PC-3 (cell line): ENCODE results near the gene KNG1. TPM values are rescaled to one million over a fixed set of nuclear protein-coding genes. Genes with fewer than 3 reads are reported as not detected.

Source experiments
- ATAC-seq: fragments of 200-7000 bp; cut with Tn5 transposase; 2 replicates; pipeline ENCODE4 v1.9.1; 2020; ENCODE audit warnings: mild to moderate bottlenecking, moderate library complexity
- BruUV-seq: library from RNA; stranded (reverse); fragments of 400-500 nt; replicated peaks from 2 replicates; lab custom pipeline; 2021; lab: Mats Ljungman, UMichigan
- CTCF ChIA-PET: fragments of 300-600 bp; sonication (Branson Sonifier 250); formaldehyde crosslinking; loops from one replicate; lab custom pipeline; 2022; ENCODE audit warnings: antibody characterized with exemption; lab: Charles Lee
- POLR2A ChIA-PET: fragments of 300-600 bp; sonication (Branson Sonifier 250); formaldehyde crosslinking; loops from one replicate; lab custom pipeline; 2022; ENCODE audit warnings: antibody characterized with exemption; ENCODE audit not compliant: unreplicated experiment; lab: Charles Lee
- DNase-seq: peaks from one replicate; pipeline ENCODE4 v3.0.0-alpha.2; 2015
- H2AFZ ChIP-seq: fragments of 300-600 bp; sonication (generic); 2 replicates; pipeline ENCODE4 v1.6.0; 2016; ENCODE audit warnings: antibody characterized with exemption, low read length
- H3F3A ChIP-seq: fragments of 300-600 bp; sonication (generic); one replicate; pipeline ENCODE4 v1.6.0; 2017; ENCODE audit warnings: antibody characterized with exemption, low read length, control low read depth, mild to moderate bottlenecking; ENCODE audit not compliant: unreplicated experiment
- H3K27ac ChIP-seq: fragments of 300-600 bp; sonication (generic); 2 replicates; pipeline ENCODE4 v1.5.1; 2016; ENCODE audit warnings: mild to moderate bottlenecking, low read length
- H3K27me3 ChIP-seq: fragments of 300-600 bp; sonication (generic); 2 replicates; pipeline ENCODE4 v1.6.1; 2016; ENCODE audit warnings: low read length, mixed read lengths
- H3K36me3 ChIP-seq: fragments of 300-600 bp; sonication (generic); 2 replicates; pipeline ENCODE4 v1.6.1; 2016; ENCODE audit warnings: low read depth, mixed run types, low read length, mixed read lengths
- H3K4me1 ChIP-seq: fragments of 300-600 bp; sonication (generic); 2 replicates; pipeline ENCODE4 v1.5.1; 2016; ENCODE audit warnings: low read length; ENCODE audit not compliant: insufficient read depth
- H3K4me2 ChIP-seq: fragments of 300-600 bp; sonication (generic); 2 replicates; pipeline ENCODE4 v1.6.0; 2016; ENCODE audit warnings: low read length
- H3K4me3 ChIP-seq: fragments of 300-600 bp; sonication (generic); 2 replicates; pipeline ENCODE4 v1.5.1; 2016; ENCODE audit warnings: mild to moderate bottlenecking, low read length, mixed read lengths
- H3K79me2 ChIP-seq: fragments of 300-600 bp; sonication (generic); 2 replicates; pipeline ENCODE4 v1.6.1; 2017; ENCODE audit warnings: low read length, mixed read lengths
- H3K9ac ChIP-seq: fragments of 300-600 bp; sonication (generic); 2 replicates; pipeline ENCODE4 v1.6.0; 2016; ENCODE audit warnings: mild to moderate bottlenecking, low read length
- H3K9me2 ChIP-seq: fragments of 300-600 bp; sonication (generic); replicated peaks from 2 replicates; pipeline ENCODE4 v1.6.1; 2016; ENCODE audit warnings: mixed run types, low read length, mixed read lengths
- H3K9me3 ChIP-seq: fragments of 300-600 bp; sonication (generic); 2 replicates; pipeline ENCODE4 v1.6.1; 2016; ENCODE audit warnings: low read length, mixed read lengths
- H4K20me1 ChIP-seq: fragments of 300-600 bp; sonication (generic); 2 replicates; pipeline ENCODE4 v1.6.1; 2016; ENCODE audit warnings: low read length, mixed read lengths
- EZH2 ChIP-seq: fragments of 300-600 bp; sonication (generic); IDR thresholded peaks from one replicate; pipeline ENCODE4 v1.6.1; 2017; ENCODE audit warnings: antibody characterized with exemption, mild to moderate bottlenecking, low read length; ENCODE audit not compliant: unreplicated experiment
- EZH2phosphoT487 ChIP-seq: fragments of 300-600 bp; sonication (generic); IDR thresholded peaks from 2 replicates; pipeline ENCODE4 v1.6.1; 2018; ENCODE audit warnings: mild to moderate bottlenecking, antibody characterized with exemption, low read length, borderline replicate concordance
- intact Hi-C: fragments of 100-400 bp; cut with micrococcal nuclease; formaldehyde crosslinking; loops from 2 replicates; pipeline ENCODE4 v1.9.0; 2023
- total RNA-seq: library from RNA; depleted of rRNA; stranded (reverse); fragments of >200 nt; gene quantifications from 2 replicates; pipeline ENCODE4 v1.2.3, GENCODE V29; 2014
- TF ChIP-seq, protein P1 (sequence below): fragments of 300-600 bp; sonication (generic); conservative IDR thresholded peaks from 2 replicates; pipeline ENCODE4 v1.5.1; 2017; ENCODE audit warnings: antibody characterized with exemption, low read depth, mild to moderate bottlenecking, low read length

The KNG1 gene
- total RNA-seq, 1 experiment from 2014 or later, result not detected

DNA sequence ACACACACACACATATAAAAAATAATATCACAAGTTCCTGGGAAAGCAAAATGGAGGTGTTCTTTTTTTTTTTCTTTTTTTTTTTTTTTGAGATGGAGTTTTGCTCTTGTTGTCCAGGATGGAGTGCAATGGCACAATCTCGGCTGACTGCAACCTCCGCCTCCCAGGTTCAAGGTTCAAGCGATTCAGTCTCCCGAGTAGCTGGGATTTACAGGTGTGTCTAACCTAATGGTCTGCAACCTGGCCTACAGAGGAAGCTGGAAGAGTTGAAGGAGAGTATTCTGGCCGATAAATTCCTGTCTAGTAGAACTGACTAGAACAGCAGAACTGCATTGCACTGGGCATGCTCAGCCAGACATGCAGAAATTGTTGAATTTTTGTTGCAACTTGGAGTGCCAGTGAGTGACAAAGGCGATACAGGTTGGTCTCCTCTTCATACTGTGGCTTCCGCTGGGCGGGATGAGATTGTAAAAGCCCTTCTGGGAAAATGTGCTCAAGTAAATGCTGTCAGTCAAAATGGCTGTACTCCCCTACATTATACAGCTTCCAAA is 43.8 kb downstream of the KNG1 start:
- H3K4me1 ChIP-seq, result peaks cover 6% of the 10 kb centered on the region; the same call in 1 of the 2 replicates
- H3K9me3 ChIP-seq, result no peaks in the 10 kb centered on the region
- H3K9ac ChIP-seq, result no peak overlapping the region
- DNase-seq (no peak), ATAC-seq (no peak)
- H3K27ac ChIP-seq, result no peak overlapping the region
- ChIA-PET CTCF (no interaction called here), POLR2A (no interaction called here)
- no peak overlapping the region for H3K4me2 ChIP-seq
- H3K9me2 ChIP-seq, result no peaks in the 10 kb centered on the region
- H4K20me1 ChIP-seq, result no peaks in the 10 kb centered on the region
- no peak overlapping the region for H3K4me3 ChIP-seq
- H2AFZ ChIP-seq, result no peak overlapping the region
- TF ChIP-seq, protein P1, sequence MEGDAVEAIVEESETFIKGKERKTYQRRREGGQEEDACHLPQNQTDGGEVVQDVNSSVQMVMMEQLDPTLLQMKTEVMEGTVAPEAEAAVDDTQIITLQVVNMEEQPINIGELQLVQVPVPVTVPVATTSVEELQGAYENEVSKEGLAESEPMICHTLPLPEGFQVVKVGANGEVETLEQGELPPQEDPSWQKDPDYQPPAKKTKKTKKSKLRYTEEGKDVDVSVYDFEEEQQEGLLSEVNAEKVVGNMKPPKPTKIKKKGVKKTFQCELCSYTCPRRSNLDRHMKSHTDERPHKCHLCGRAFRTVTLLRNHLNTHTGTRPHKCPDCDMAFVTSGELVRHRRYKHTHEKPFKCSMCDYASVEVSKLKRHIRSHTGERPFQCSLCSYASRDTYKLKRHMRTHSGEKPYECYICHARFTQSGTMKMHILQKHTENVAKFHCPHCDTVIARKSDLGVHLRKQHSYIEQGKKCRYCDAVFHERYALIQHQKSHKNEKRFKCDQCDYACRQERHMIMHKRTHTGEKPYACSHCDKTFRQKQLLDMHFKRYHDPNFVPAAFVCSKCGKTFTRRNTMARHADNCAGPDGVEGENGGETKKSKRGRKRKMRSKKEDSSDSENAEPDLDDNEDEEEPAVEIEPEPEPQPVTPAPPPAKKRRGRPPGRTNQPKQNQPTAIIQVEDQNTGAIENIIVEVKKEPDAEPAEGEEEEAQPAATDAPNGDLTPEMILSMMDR, result no peak
- no peak for TF ChIP-seq EZH2phosphoT487
- TF ChIP-seq EZH2, result no peak
- no peaks in the 10 kb centered on the region for H3F3A ChIP-seq
- H3K79me2 ChIP-seq, result no peaks in the 10 kb centered on the region
- no peaks in the 10 kb centered on the region for H3K27me3 ChIP-seq
- H3K36me3 ChIP-seq, result no peaks in the 10 kb centered on the region
- intact Hi-C loops, result no loop called here
- BruUV-seq, result no TSS peak

DNA sequence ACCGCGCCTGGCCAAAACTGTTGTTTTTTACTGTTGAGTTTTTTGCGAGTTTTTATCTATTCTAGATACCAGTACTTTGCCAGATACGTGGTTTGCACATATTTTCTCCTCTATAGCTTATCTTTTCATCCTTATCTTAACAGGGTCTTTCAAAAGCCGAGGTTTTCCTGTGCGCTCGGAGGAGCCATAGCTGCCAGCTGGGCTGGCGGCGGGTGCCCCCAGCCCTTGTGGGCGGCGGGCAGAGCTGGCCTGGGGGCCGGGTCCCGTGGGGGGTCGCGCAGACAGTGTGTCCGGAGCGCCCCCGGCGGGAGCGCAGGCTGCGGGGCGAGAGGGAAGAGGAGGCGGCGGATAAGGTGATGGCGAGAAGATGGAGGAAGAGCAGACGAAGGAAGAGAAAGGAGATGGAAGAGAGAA is 55.1 kb downstream of the KNG1 start:
- Histone ChIP-seq H3K4me3 (no peak overlapping the region), H3K36me3 (no peaks in the 10 kb centered on the region), H3K27ac (no peak overlapping the region), H3K9me3 (no peaks in the 10 kb centered on the region), H3K79me2 (no peaks in the 10 kb centered on the region), H3K9me2 (no peaks in the 10 kb centered on the region), H4K20me1 (no peaks in the 10 kb centered on the region), H3K4me1 (no peaks in the 10 kb centered on the region), H3K27me3 (no peaks in the 10 kb centered on the region), H3K9ac (no peak overlapping the region), H3K4me2 (no peak overlapping the region), H3F3A (no peaks in the 10 kb centered on the region), H2AFZ (no peak overlapping the region)
- ATAC-seq (no peak), DNase-seq (no peak)
- no TSS peak for BruUV-seq
- ChIA-PET CTCF (no interaction called here), POLR2A (no interaction called here)
- TF ChIP-seq EZH2phosphoT487 (no peak), EZH2 (no peak)
- TF ChIP-seq, protein P1, result no peak
- intact Hi-C loops, result no loop called here

GRCh38 chr3:186772701-186773417 is 55.7 kb downstream of the KNG1 start:
- no TSS peak for BruUV-seq
- Histone ChIP-seq H3K36me3 (no peaks in the 10 kb centered on the region), H3K9ac (no peak overlapping the region), H3K4me3 (no peak overlapping the region), H3K4me1 (no peaks in the 10 kb centered on the region), H4K20me1 (no peaks in the 10 kb centered on the region), H3K27me3 (no peaks in the 10 kb centered on the region), H3K4me2 (no peak overlapping the region), H3K79me2 (no peaks in the 10 kb centered on the region), H2AFZ (no peak overlapping the region), H3K9me2 (no peaks in the 10 kb centered on the region), H3K27ac (no peak overlapping the region), H3F3A (no peaks in the 10 kb centered on the region), H3K9me3 (no peaks in the 10 kb centered on the region)
- intact Hi-C loops, result no loop called here
- POLR2A ChIA-PET, result no interaction called here
- DNase-seq (no peak), ATAC-seq (no peak)
- TF ChIP-seq EZH2 (no peak), EZH2phosphoT487 (no peak)
- TF ChIP-seq, protein P1, result no peak
- CTCF ChIA-PET, result no interaction called here
